Activated naive CD4-positive, alpha-beta T cell (primary cell): ENCODE data around the gene CNPPD1.
A peak's percentile ranks its signal among the peaks of the same experiment; 100 is the strongest.

Experiments
- DNase-seq, 4 experiments: peaks; one replicate each; lab custom pipeline; 2025; lab: John Stamatoyannopoulos, UW

The CNPPD1 gene

GRCh38 chr2:219179601-219180465, 3.1 kb upstream of the CNPPD1 start:
- DNase-seq = no peak

DNA sequence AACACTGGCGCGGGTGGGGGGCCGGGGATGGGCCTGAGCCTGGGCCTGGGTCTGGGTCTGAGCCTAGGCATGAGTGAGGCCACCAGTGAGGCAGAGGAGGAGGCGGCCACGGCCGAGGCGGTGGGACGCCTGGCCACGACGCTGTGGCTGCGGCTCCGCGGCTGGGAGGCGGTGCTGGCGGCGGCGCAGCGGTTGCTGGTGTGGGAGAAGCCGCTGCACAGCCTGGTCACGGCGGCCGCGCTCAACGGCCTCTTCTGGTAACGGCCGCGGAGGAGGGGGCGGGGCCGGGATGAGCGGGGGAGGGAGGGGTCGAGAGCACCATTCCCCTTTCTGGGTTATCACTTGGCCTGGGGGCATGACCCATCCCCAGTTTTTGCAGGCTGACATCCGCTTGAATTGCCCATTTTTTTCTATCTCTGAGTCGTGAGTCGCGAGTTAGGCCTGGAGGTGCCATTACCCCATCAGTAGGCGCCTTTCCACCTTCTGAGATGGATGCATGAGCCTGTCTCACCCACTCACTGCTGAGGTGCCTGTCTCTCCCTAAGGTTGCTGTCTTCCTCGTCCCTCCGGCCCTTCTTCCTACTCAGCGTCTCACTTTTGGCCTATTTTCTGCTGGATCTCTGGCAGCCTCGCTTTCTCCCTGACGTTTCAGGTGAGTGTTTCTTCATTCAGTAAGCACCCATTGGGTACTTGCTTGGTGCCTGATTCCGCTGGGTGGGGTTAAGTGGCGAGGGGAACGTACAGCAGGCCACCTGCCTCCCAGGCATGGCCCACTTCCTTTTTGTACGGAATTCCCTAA, 1.9 kb upstream of the CNPPD1 start:
- DNase-seq = peak in 1 of 4 experiments; percentile 47

GRCh38 chr2:219177552-219178376, 1.0 kb upstream of the CNPPD1 start, which contains the start of gene RETREG2:
Gene RETREG2, plus strand, starts transcription at chr2:219178275. Its CDS starts 78 bp downstream, at chr2:219178353.
- DNase-seq = peak; percentile 50 to 77 (median 69)

DNA sequence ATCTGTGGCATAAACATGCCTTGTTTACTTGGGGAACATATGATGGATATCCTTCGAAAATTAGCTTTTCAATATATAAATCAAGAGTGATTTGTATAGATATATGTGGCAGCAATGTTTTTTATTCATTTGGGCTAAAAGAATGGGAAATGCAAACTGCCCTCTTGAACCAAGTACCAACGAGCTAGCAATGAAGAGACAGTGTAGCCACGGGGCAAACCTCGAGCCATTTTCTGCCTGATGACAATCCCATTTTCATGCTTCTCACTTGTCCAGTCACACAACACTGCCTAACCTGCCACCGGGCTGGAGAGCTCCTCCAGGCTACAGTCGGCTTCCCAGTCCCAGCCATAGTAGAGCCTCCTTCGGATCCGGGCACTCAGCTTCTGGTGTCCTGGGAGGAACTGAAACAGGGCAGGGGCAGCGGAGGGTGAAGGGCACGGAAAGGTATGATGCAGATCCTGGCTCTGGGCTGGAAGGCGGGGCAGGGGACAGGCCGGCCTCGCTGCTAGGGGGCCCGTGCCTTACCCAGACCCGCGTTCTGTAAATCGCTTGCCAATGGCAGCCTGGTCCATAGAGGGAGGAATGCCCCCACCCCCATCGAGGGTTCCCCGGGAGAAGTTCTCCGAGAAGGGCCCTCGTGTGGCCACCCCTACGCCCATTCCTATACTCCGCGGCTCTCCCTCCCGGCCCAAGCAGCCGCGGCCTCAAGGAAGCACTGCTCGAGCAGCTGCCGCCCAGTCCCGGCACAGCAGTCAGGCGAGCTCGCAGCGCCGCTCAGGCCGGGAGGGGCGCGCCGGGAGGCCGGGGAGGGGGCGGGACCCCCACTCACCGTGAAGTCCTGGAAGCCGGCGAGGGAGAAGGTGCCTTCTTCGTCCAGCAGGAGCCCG, 552 bp downstream of the CNPPD1 start:
- DNase-seq = peak in 1 of 4 experiments; percentile 35

DNA sequence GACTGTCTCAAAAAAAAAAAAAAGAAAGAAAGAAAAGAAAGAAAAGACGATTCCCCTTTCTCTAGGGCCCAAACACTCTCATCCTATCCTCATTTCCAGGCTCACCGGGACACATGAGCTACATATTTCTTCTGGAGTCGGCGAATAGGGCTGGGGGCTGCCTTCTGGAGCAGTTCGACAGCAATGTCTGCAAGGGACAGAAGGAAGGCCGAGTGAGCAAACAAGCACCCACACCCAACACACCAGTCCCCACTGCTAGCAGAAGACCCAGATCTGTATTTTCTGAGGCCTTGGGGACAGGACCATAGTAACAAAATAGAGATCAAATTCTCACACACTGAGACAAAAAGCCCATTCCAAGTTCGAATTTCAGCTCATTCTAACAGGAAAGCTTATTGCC, 1.2 kb downstream of the CNPPD1 start:
- DNase-seq = no peak

GRCh38 chr2:219174801-219175200, 1.9 kb downstream of the CNPPD1 start:
- no peak for DNase-seq

DNA sequence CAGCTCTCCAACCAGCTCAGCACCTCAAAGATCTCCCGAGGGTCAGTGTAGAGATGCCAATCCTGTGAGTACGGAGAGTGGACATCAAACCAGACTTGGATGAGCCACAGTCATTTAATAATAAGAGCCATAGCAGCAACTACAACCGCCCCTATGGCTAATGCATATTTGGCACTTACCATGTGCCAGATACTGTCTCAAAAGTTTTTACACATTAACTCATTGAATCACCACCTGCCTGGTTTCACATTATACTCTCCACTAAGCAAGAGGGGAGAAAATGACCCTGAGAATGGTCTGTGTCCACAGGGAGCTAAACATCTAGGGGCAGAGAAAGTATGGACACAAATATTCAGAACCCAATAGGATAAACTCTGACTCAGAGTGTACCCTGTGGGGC, 2.6 kb downstream of the CNPPD1 start:
- no peak for DNase-seq

DNA sequence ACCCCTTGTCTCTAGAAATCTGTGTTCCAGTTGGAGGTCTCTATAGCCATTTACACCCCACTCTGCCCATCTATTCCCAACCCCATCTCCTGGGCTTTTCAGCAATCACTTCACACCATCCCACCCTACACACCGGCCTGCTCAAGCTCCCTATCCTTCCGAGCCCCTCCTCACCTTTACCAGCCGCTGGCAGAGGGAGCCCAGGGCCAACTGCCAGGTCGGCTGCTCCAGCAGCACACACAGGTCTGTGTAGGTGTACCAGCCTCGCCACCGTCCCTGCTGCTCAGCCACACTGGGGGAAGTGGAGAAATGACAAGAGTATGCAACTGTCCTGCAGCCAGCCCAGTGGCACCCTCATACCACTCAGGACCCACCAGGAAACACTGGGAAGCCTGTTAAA, 3.5 kb downstream of the CNPPD1 start:
- DNase-seq = no peak

DNA sequence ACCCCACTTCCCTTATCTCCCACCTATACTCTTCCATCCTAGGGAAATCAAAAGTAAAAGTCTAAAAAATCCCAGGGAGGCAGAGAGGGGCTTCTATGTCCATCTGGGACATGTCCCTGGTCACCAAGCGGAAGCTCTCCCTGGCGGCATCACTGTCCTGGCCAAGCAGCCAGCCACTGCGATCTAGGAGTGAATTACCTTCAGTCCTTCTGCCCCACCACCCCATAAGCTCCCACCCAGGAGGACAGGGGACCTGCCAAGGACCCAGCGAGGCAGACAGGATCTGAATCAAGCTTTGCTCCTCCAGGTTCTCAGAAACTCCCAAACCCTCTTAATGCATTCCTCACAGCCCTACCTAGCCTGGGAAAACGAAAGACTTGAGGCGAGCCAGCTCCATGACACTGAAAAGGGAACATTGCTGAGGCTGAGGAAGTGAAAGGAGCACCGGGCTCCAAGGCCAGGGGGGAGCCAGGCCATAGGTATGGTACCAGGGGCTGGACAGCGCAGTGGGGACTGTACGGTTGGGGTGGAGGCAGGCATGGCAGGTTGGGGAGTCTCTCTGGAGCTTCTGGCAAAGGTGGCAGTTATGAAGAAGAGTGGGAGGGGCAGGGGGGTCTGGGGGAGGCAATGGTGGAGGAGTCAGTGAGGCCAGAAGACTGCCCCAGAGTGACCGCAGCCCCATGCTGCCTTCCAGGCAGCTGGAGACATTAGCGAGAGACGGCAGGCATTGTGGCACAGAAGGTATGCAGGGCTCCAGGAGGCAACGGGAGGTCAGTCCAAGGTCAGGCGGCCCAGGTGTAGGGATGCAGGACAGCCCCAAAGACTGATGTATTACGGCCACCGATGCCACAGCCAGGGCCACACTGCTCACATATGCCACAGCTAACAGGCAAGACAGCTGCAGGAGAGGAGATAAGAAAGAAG, 4.2 kb downstream of the CNPPD1 start:
- no peak for DNase-seq

- DNase-seq = no peak
Observed at GRCh38 chr2:219171231-219171651, 5.5 kb downstream of the CNPPD1 start.

DNA sequence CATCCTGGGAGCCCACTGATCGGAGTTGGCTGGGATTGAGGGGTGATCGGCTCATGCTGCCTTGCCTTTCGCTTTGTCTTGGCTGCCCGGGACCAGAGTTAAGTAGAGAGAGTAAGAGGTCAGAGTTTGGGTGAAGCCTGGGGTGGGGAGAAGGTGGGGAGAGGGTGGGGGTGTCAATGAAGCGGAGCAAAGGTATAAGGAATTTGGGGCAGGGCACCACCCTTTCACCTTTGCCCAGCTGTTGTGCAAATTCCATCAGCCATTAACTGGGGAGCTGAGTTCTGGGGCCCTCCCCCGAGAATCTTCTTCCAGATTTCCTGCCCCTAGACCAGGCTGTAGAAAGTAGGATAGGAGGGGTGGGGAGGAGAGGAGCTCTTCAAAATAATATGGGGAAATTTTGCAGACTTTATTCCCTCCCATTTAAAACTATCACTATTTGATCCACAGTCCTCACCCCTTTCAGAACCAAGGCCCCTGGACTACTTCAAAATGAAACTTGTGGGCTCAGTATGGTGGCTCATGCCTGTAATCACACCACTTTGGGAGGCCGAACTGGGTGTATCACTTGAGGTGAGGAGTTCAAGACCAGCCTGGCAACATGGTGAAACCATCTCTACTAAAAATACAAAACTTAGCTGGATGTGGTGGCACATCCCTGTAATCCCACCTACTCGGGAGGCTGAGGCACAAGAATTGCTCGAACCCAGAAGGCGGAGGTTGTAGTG, 6.6 kb downstream of the CNPPD1 start, which contains the start of gene SLC23A3:
Gene SLC23A3, minus strand, starts transcription at position 100 of the 725 bp plus-strand sequence. Its CDS starts 45 bp downstream, at position 55.
- no peak for DNase-seq

- no peak for DNase-seq
Observed at GRCh38 chr2:219168932-219169331, 7.8 kb downstream of the CNPPD1 start.

- no peak for DNase-seq
Observed at GRCh38 chr2:219168526-219168925, 8.2 kb downstream of the CNPPD1 start.

- no peak for DNase-seq
Observed at GRCh38 chr2:219167997-219168396, 8.7 kb downstream of the CNPPD1 start.

DNA sequence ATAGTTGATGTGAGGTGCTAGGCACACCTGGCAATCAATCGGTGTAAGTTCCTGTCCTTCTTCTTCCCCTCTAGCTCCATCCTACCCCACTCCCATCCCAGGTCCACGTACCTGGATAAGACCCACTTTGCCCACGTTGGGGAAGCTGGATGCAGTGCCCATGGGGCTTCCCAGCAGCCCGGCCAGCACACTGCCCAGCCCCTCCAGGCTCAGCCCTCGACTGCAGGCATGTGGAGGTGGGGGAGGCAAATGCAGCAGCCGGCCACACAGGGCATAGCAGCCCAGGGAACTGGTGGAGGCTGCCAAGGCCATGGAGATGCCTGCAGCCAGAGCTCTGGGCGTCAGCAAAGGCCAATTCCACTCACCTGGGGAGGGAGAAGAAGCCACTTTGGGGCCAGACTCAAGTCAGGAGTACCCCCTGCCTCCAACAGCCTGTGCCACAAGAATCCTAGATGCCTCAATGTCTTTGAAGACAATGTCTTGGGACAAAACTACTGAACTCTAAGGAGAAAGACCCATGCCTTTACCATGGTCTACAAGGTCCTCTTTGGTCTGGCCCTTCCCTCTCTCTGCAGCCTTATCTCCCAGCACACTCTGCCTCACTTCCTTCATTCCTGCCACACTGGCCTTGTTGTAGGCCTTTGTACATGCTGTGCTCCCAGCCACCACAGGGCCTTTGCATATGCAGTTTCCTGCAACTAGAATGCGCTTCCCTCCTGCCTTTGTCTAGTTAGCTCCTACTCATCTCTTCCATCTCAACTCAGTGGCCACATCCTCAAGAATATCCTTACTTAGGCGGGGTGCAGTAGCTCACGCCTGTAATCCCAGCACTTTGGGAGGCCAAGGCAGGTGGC, 11.4 kb downstream of the CNPPD1 start:
- no peak for DNase-seq

- no peak for DNase-seq
Observed at GRCh38 chr2:219163156-219163555, 13.6 kb downstream of the CNPPD1 start.

DNA sequence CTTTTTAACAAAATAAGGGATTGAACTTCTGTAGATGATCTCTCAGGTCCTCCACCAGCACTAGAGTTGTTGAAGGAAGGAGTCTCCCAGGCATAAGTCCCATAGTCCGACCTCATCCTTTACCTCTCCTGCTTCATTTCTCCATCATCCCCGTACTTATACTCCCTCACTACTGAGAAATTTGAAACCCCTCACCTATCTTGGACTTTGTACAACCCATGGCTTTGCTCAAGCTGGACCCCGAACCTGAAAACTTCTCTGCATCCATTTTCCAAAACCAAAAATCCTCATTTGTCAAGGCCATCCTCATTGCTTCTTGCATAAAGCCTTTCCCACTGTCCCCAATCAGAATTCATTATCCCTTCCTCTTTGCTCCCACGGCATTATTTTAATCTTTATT, 15.6 kb downstream of the CNPPD1 start:
- DNase-seq = no peak
